NCI-H2107 treated with DMSO at 0.1 percent for 48 hours (cell line): ENCODE results near the gene TMEM253.

Source experiments
- DNase-seq: peaks from one replicate; lab custom pipeline; 2025; ENCODE audit not compliant: unreplicated experiment; lab: John Stamatoyannopoulos, UW

Gene TMEM253

DNA sequence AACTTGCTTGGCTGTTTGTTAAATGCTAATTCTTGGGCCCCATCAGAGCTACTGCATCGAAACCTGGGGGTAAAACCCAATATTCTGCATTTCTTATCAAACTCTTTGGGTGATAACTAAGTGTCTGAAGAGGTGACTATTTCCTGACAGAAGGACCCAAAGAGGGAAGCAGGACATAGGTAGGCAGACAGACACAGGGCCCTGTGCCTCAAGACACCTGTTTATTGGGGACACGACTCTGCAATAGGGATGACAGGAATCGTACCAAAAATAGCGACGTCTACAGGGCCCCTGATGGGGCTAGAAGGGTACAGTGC, 11.0 kb upstream of the TMEM253 start:
- no peak for DNase-seq

DNA sequence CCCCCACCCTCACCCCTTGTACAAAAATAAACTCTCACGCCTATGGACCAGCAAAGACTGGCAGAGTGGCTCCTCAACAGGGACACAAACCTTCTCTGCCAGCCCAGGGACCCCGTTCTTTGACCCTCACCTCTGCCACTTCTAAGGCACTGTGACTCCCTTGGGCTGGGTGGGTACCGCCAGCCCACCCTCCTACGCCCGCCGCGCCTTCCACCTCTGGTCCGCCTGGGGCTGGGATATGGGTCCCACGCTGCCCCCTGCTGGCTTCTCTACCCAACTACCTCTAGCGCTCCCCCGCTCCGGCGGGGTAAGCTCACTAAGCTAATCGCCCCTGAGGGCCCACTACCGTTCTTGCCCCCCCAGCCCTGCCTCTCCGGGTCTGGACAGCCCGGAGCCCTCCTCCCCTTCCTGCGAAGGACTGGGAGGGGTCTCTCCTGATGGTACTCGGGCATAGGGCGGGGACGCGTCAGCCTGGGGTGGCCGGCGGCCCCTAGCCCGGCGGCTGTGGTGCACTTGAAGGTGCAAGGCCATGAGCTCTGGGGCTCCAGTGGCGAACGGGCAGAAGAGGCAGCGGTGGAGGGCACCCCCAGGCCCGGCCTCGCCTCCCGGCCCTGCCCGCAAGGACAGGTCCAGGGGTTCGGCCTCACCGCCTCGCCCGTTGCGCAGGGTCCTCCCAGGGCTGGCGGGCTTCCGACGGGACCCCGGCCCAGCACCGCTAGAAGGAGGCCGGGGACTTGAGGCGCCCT, 10.5 kb upstream of the TMEM253 start:
- no peak for DNase-seq

DNA sequence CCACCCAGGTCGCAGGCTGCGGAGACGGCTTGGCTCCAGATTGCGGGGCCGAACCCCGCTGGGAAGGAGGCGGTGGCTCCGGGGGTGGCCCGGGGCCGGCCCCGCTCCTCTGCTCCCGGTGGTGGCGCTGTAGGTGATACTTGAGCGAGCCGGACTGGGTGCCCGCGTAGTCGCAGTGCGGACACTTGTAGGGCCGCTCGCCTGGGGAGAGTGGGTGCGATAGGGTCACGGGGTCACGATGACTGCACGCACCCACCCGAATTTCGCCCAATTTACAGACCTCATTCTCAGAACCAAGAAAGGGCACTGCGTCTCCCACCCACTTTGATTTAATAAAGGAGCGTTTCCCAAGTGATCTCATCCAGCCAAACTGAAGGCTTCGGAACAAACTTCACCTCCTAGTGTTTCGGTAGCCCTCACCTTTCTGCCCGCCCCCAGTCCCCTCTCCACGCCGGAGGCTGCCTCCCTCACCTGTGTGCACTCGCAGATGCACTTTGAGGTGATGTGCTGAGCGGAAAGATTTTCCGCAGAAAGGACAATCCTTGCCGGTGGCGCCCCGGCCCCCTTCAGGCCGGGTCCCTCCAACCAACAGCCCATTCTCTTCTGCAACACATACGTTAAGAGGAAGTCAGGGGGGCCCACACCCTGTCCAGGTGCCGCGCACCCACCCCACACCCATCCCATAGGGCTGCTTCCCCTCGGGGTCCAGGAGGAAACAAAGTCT, 9.8 kb upstream of the TMEM253 start:
- DNase-seq, result no peak

DNA sequence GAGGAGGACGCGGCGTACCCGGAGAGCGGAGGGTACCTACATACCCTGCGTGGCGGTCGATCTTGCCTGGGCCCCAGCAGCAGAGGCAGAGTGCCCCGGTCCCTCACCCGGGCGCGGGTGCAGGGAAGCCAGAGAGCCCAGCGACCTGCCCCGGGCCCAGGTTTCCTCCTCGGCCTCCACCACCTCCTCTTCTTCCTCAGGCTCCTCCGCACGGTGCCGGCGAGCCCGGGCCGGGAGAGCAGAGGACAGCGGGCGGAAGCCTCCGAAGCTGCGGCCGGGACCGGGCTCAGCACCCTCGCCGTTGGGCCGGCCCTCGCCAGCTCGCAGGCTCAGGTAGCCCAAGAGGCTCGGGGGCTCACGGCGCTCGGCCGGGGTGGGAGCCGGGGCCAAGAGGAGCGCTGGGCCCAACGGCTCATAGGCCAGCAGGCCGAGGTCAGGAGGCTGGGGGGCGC, 9.0 kb upstream of the TMEM253 start:
- DNase-seq, result no peak

DNA sequence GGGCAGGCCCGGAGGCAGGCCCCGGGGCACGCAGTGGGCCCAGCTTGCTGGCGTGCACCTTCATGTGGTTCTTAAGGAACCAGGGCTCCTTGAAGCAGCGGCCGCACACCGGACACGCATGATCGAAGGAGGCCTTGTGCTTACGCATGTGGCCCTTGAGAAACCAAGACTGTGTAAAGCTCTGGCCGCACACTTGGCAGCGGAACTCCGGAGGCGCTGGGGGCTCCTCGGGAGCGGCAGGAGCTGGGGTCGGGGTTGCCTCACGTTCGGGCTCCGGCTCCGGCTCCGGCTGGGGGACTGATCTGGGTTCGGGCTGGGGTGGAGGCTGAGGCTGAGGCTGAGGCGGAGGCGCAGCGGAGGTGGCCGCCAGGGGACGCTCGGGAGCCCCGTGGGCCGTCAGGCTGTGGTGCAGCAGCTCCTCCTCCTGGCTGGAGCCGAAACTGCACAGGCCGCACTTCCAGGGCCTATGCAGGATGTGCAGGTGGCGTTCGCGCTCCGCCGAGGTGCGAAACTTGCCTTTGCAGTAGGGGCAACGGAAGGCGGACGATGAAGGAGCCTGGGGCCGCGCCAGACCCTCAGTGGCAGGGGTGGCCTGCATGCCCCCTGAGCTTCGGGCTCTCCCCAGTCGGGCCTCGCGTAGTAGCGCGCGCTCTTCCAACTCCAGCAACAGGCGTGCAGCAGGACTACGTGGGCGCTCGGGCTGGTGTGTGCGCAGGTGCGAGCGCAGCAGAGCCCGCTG, 8.4 kb upstream of the TMEM253 start:
- no peak for DNase-seq

DNA sequence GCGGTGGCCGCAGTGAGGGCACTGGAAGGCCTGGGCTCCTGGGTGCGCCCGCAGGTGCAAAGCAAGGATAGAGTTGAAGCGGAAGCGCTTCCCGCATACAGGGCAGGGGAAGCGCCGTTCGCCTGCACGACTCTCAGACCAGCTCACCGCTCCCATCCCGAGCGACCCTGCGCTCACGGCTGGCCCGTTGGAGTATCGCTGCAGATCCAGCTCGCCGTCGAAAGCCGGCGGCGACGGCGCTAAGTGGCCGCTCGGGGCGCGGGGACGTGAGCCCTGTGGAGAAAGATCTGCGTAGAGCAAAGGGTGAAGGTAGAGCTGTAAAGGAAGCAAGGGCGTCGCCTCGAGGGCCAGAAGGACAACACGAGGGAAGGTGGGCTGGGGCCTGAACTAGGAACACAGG, 7.8 kb upstream of the TMEM253 start:
- no peak for DNase-seq

DNA sequence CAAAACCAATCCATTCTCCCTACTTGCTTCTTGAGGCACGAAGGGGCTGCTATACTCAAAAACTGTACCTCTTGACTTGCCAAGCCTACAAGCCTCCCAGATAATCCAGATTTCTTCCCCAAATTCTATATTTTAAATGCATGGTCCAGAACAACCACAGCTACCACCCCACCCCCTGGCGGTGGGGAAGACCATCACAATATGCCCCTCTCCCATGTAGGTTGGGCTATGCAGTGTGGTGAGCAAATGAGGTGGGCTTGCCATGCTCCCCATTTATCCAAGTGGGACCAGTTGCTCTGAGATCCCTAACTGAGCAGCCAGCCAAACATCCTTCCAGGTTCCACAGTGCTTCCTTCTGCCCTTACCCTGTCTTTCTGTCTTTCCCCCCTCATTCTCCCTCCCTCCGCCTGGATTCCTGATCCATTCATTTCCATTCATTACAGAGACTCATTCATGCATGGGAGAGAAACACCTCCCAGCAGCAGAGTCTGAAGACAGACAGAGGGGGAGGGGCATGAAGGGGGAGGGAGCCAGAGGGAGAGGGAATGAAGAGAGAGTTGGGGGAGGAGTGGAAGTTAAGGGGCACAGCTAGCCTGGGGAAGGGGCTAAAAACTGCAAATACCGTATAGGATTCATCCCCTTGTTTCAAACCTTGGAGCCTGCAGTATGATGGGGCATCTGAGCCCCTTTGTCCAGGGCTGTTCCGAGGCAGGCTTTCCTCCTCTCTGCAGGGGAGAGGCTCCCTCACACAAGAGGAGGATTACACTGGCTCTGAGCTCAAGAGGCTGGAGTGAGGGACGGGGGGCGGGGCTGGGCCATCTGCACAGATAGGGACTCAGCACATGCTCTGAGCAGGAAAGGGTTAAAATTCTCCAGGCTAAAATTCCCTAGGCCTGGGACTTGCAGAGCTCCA, 6.8 kb upstream of the TMEM253 start:
- DNase-seq, result peak; percentile 87

DNA sequence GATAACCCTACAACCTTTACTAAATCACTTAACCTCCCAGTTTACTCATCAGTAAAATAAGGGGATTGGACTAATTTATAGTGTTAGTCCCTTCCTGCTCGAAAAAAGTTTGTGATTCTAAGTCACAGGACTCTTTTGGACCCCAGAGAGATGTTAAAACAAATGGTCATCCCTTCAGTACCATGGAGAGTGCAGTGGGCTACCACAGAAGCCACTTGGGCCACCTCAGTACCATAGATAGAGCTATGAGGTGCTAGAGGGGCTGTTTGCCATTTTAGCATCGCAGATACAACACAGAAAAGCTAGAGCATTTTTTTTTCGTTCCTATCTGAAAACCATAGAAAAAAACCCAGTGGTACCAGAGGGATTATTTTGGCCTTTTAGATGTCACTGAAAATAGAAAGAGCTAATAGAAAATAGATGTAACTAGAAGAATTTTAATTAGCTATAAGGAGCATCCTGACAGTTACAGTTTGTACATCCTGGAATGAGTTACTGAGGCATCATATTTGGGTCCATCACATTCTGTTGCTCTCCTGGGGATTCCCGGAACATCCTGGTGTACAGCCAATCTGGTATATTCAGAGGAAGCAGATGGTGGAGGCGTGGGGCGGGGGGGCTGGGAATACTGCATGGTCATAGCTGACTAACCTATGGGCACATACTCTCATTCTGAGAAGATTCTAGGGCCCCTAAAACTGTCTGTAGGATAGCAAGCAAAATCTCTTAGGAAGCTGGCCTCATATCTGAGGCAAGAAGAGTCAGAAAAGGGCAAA, 5.2 kb upstream of the TMEM253 start:
- DNase-seq, result no peak

DNA sequence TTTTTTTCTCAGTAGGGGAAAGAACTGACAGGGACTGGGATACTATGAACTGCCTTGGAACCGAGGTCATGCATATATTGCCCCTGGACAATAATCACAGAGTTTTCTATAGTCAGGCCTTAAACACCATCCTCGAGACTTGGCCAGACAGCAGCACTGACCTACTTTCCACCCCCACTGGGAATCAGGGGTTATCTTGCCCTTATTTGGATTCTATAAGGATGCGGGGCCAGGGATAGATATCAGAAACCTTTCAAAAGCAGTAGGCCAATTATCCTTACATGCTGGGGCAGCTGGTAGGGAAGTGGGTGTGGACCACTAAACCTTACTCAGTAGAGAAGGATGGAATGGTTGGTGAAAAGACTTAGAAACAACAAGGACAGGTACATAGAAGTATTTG, 4.4 kb upstream of the TMEM253 start:
- DNase-seq, result no peak

DNA sequence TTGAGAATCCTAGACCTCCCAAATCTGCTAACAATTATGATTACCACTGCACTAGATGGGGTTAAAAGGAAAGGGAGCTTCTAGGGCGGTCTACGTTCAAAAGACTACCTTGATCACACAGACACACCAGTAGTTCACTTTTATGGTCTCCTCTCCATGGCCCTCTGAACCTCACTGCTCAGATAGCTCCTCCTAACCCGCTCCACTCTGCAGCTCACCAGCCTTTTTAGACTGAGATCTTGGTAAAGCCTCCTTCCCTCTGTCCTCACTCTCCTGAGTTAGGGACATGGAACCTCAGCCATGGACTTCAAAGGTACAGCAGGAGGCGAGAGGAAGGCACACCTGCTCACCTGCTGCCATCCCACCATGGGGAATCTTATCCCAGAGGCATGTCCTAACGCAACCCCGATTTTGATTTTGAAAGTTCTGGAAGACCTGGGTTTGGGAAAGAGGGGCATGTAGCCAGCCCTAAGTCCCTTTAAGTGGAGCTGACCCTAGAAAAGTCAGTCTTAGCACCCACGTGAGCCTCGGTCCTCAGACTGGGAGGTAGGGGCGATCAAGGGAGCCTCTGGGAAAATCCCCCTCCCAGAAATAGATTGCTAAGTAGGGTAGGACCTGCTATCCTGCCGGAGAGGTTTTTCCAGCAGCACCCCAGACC, 3.8 kb upstream of the TMEM253 start:
- DNase-seq, result no peak

DNA sequence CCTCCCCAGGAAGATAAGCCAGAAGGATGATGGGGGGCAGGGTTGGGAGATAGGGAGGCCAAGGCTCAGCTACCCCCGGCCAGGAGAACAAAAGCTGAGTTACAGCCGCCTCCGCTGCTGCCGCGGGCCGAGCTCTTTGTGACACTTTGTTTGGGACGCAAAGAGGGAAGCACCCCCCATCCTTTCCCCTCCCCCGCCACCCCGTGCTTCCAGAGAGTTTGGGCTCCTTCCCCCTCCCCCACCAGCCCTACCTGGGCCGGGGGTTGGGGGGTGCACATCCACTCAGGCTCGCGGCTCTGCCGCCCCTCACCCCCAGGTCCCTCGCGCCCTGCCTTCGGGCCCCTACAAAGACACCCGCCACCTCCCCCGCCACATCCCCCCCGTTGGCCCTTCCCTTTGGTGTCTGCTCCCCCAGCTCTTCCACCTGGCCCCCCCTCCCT, 3.2 kb upstream of the TMEM253 start:
- DNase-seq, result no peak

DNA sequence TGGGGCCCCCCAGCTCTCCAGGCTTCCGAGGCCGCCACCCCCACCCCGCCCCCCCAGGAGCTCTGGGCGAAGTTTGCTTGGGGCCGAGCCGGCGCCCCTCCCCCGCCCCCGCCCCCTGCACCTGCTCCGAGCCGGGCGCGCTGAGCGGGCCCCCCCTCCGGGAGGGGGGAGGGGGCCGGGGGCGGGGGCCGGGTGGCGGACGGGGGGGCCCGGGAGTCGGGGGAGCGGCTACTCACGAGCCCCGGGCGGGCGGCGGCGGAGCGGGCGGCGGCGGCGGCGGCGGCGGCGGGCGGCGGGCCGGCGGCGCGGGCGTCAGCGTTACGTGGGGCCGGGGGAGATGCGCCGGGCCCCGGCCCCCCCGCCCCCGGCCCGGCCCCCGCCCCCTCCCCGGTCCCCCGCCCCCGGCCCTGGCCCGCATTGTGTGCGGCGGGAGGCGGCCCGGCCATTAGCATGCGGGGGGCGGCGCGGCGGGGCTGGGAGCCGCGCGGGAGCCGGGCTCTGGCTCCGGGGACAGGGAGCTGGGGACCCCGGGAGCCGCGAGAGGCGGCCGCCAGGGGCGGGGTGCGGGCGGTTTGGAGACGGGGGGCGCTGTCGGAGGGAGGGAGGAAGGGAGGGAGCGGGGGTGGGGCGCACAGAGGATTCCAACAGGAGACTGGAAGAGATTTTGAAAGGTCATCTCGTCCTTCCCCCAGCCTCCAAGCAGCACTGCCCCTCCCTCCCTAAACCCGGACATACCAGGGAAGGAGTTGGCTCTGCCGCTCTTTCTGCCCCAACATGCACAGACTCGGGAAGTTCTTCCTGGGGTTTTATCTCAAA, 2.6 kb upstream of the TMEM253 start, which contains the start of gene ZNF219:
Gene ZNF219, minus strand, starts transcription at position 580 of the 816 bp plus-strand sequence. CDS start 5,064 bp downstream, outside the sequence.
- no peak for DNase-seq

DNA sequence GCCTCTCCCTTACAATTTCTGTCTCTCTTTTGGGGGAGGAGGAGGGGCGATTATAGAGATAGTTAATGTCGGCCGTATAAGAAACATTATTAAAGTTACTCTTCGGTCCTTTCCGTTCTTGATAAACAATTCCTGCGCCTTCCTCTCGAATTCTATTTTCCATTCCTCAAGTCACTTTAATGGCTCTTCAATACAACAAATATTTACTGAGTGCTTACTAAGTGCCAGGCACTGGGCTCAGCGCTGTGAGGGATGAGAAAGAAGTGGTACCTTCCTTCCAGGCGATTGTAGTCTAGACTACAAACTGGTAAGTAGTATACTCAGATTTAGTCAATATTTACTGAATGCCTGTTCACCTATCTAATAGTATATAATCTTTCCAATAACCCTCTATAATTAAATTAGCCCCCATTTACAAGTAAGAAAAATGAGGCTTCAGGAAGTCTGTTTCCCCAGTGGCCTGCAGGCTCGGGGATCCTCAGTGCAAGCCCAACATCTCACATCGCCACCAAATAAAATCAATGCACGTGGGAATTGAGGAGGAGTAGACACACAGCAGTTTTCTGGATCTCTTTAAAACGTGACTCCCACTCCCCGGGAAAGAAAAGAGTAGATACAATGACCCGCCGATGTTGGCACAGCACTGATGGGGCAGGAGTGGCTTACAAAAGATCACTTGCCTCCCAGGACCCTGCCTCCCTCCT, 1.8 kb upstream of the TMEM253 start:
- no peak for DNase-seq

DNA sequence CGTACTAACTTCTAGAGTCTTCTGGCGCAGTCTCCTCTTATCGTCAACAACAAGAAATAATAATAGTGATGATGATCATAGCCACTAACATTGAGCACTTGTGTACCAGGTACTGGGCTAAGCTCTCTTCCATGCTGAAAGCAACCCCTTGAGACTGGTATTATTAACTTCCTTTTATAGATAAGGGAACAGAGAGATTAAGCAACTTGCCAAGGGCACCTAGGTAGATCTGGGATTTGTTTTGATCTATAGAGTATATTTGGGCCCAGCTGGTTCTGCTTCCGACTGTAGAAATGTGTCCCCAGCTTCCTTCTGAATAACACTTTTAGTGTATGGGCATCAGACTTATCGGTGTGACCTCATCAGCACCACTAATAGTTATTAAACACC, 1.3 kb upstream of the TMEM253 start:
- DNase-seq, result no peak

DNA sequence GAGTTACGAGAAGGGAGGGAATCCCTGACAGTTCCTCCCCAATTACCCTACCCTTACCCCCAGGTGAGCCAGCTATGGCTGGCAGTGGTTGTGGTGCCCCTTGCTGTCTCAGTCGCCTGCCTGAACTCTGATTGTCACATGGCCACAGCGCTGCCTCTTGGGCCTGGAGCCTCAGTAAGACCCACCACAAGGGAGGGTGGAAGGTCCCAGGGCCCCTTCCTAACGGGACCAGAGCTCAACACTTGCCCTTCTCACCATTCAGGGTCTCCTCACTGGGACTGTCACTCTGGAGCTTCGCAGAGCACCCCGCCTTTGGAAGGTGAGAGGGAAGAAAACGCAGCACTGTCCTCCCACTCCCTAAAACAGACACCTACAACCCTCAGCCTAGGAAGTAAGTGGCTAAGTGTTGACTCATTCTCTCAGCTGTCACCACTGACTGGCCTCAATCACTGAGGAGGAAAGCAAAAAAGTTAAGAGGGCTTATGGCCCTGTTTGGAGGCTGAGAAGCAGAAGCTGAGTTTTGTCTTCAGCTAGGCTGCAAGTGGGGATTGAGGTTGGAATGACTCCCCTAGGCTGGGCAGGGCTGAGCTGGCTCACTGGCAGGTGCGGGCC, 1.0 kb downstream of the TMEM253 start:
- no peak for DNase-seq

DNA sequence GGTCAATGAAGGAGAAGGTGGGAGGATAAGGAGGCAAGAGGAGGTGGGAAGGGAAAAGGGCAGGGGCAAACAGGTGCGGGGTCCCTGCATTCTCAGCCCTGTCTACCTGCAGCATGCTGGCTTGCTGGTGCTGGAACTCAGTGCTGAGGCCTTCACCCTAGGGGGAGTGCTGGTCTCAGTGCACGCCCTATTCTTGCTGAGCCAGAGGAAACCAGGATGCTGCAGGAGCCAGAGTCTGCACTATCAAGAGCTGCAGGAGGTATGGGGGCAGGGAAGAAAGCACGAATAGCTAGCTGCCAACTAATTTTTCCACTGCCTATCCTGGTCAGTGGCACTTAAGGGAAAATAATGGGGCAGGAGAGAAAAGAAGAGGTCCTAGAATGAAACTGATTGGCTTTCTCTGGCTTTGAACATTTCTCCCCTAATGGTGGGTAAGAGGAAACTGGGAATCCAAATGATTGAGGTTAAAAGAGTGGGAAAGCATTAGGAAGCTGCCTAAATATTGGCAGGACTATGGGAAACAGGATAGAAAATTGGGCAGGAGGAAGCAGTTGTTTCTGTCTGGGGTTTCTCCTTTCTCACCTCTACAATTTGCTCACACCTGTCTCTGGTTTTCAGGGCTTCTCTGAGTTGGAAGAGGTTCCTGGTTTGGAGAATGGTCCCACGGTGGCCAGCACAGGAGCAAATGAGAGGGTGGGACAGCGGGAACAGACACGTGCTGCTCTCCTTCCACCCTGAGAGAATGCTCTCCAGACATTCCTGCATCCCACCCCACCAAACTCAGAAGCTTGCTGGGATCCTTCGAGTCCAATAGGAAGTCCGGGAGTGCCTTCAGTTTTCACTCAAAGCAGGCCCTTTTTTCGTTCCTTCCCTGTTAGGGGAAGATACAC, 1.9 kb downstream of the TMEM253 start:
- DNase-seq, result peak; percentile 40

DNA sequence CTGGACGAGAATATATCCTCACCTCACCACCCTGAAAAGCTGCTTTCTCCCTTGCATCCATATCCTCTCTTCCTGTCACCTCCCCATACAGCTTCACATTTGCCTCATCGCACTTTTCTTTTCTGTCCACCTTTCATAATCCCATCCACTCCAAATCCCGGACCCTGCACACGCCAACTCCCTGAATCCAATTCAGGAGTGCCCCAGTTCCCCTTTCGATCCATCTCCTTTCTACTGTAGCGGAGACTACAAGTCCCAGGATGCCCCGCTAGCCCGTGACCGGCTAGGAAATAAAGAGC, 2.5 kb downstream of the TMEM253 start:
- peak; percentile 97 for DNase-seq
